GM23338 (cell line): ENCODE measurements around the gene C12orf54.

ENCODE experiments used
- CREB1 ChIP-seq: fragments of 250-450 bp; sonication (Bioruptor Pico); IDR thresholded peaks from 2 replicates; pipeline ENCODE4 v1.5.0; 2020; ENCODE audit warnings: low read depth, mild to moderate bottlenecking, moderate library complexity
- CTCF ChIP-seq, 2 experiments: fragments of 200-600 bp in 1 of 2; sonication (generic) in 1 of 2; conservative IDR thresholded peaks; 2 replicates each; pipeline versions ENCODE4 v1.5.1 to v1.6.1; 2016 to 2017; ENCODE audit warnings: antibody characterized with exemption in 2 of 2, low read depth in 2 of 2, mild to moderate bottlenecking in 2 of 2, moderate library complexity in 1 of 2
- EZH2 ChIP-seq: fragments of 200-600 bp; sonication (generic); IDR thresholded peaks from one replicate; pipeline ENCODE4 v1.8.0; 2017; ENCODE audit warnings: antibody characterized with exemption, mild to moderate bottlenecking, low read depth; ENCODE audit not compliant: unreplicated experiment
- EZH2phosphoT487 ChIP-seq: fragments of 200-600 bp; sonication (generic); IDR thresholded peaks from one replicate; pipeline ENCODE4 v1.8.1; 2018; ENCODE audit warnings: antibody characterized with exemption; ENCODE audit not compliant: unreplicated experiment
- NANOG ChIP-seq: IDR thresholded peaks from 2 replicates; pipeline ENCODE4 v1.6.1; 2016; ENCODE audit warnings: antibody characterized with exemption, borderline replicate concordance
- POLR2AphosphoS5 ChIP-seq: IDR thresholded peaks from 2 replicates; pipeline ENCODE4 v1.6.1; 2016; ENCODE audit warnings: antibody characterized with exemption, low read depth
- ZNF114 ChIP-seq: fragments of 250-450 bp; sonication (Bioruptor Pico); IDR thresholded peaks from 2 replicates; pipeline ENCODE4 v1.5.0; 2020; ENCODE audit warnings: mild to moderate bottlenecking, moderate library complexity
- TF ChIP-seq, protein P1 (sequence below): IDR thresholded peaks from one replicate; pipeline ENCODE4 v1.6.1; 2018; ENCODE audit warnings: antibody characterized with exemption; ENCODE audit not compliant: unreplicated experiment

DNA sequence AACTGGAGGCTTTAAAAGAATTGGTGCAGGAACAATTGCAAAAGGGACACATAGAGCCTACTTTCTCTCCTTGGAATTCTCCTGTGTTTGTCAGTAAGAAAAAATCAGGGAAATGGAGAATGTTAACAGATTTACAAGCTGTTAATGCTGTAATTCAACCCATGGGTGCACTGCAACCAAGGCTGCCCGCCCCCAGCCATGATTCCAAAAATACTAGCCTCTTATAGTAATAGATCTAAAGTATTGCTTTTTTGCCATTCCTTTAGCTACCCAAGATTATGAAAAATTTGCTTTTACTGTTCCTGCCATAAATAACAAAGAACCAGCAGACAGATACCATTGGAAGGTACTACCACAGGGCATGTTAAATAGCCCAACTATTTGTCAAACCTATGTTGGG is 27.8 kb downstream of the C12orf54 start:
- no peak for TF ChIP-seq CTCF (conservative IDR thresholded peaks at IDR 0.05; ENCODE audit: low read depth in 2 of 2)
- TF ChIP-seq EZH2, result no peak
- TF ChIP-seq EZH2phosphoT487, result no peak
- TF ChIP-seq POLR2AphosphoS5, result no peak
- no peak for TF ChIP-seq CREB1
- TF ChIP-seq, protein P1, sequence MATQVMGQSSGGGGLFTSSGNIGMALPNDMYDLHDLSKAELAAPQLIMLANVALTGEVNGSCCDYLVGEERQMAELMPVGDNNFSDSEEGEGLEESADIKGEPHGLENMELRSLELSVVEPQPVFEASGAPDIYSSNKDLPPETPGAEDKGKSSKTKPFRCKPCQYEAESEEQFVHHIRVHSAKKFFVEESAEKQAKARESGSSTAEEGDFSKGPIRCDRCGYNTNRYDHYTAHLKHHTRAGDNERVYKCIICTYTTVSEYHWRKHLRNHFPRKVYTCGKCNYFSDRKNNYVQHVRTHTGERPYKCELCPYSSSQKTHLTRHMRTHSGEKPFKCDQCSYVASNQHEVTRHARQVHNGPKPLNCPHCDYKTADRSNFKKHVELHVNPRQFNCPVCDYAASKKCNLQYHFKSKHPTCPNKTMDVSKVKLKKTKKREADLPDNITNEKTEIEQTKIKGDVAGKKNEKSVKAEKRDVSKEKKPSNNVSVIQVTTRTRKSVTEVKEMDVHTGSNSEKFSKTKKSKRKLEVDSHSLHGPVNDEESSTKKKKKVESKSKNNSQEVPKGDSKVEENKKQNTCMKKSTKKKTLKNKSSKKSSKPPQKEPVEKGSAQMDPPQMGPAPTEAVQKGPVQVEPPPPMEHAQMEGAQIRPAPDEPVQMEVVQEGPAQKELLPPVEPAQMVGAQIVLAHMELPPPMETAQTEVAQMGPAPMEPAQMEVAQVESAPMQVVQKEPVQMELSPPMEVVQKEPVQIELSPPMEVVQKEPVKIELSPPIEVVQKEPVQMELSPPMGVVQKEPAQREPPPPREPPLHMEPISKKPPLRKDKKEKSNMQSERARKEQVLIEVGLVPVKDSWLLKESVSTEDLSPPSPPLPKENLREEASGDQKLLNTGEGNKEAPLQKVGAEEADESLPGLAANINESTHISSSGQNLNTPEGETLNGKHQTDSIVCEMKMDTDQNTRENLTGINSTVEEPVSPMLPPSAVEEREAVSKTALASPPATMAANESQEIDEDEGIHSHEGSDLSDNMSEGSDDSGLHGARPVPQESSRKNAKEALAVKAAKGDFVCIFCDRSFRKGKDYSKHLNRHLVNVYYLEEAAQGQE, result no peak
- TF ChIP-seq NANOG, result no peak
- TF ChIP-seq ZNF114 (CRISPR knock-in tag), result no peak
